T-helper 1 cell treated with Interleukin-12 subunit alpha and Interleukin-12 subunit beta and Interleukin-4 antibody, amounts not matched to agents 30 ng/mL and 1 ng/mL, for 36 hours (primary cell): ENCODE measurements around the gene FAR2. TPM values are rescaled to one million over a fixed set of nuclear protein-coding genes. Genes with fewer than 3 reads are reported as not detected.
"Not testable (repeated sequence)": the region's sequence is repeated elsewhere in the genome, so short reads cannot be mapped to it uniquely, and the experiment has no call there.

Experiments
- intact Hi-C: fragments of 100-400 bp; cut with micrococcal nuclease; formaldehyde crosslinking; loops from one replicate; pipeline ENCODE4 v1.15.1; 2024
- total RNA-seq: library from RNA; stranded (reverse); gene quantifications from 2 replicates; pipeline ENCODE4 v1.2.3, GENCODE V29; 2022

Gene FAR2
- total RNA-seq, 1 donor from 2014 or later, result 11.3 TPM

DNA sequence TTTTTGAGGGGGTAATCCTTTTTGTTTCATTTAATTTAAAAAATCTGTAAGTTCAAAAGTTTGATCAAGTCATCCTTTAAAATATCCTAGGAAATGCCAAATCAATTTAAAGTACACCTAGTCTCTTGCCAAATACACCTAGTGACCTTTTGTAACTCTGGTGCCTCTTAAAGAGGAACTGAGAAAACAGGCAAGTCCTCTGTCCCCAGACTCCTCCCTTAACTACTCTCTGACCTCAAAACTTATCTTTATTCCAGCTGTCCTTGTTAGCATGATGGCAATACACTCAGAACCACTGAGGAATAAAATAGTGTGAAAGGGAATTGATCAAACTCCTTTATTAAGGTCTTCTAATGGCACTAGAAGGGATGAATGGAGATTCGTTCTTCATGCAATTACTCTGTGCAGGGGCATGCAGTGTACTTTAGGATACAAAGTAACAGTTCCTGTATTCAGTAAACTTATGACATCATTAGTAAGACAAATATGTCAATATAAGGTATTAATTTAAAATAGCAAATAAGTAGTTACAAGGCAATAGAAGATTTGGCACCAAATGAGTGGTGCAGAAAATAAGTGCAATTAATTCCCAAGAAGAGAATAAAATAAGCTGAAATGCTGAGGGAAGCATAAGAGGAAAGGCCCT lies 3.3 kb downstream of the FAR2 start:
- intact Hi-C loops, result no loop called here

DNA sequence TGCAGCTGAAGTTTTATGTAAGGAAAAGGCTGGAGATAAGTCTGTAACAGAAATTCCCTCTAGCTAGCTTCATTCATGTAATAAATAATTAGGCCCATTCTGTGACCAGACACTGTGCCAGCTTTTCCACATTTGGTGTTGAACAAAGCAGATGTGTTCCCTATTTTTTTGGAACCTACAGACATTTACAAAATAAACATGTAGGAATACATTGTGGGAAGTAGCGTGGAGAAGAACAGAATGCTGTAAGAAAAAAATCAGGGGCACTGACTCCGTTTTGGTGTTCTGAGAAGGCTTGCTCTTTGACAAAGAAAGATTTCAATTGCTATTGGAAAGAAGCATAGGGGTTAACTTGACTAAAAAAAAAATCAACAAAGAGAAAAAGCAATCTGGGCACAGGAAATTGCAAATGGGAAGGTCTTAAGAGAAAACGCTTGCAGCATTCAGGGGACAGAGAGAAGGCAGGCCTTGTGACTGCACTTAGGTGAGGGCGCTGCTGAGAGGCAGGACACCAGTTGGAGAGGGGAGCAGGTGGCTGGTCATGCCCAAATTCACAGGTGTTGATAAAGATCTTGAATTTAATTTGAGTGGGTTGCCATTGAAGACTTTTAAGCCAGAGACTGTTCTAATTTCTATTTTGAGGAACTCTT lies 4.0 kb downstream of the FAR2 start:
- intact Hi-C loops, result no loop called here

DNA sequence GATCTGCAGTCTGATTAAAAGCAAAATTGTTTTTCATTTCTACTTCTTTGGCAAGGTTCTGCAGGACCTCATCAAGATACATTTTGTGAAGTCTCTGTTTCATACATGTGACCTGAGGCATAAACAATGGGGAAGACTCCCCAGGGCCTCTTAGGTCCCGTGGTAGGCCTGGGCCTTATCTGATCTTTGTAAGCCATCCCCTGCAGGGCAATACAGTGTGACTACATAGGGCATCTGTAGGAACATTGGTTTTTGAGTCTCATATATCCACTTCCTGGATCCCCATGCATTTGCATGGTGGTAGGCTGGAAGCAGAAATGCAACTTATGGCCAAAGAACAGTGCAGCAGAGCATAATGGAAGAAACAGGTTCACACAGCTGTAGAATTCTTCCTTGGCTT lies 6.0 kb downstream of the FAR2 start:
- intact Hi-C loops, result no loop called here

DNA sequence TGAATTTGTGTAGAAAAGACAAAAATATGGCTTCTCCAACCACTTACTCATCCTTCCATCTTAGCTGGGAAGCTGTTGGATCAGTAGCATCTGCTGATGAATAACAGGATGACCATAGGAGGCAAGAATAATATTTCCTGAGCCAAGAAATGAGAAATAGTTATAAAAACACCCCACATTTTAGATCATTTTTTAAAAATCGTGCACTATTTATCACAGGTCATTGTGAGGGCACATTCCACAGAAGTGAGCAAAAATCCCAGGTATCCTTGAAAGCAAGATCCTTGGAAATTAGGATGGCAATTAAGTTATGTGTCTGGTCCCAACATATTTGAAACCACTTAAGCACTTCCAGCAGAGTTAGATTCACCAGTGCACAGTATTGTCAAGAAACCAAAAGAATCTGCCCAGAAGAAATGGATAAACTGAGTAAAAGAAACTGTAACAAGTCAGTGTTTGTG lies 8.4 kb downstream of the FAR2 start:
- intact Hi-C loops, result no loop called here

DNA sequence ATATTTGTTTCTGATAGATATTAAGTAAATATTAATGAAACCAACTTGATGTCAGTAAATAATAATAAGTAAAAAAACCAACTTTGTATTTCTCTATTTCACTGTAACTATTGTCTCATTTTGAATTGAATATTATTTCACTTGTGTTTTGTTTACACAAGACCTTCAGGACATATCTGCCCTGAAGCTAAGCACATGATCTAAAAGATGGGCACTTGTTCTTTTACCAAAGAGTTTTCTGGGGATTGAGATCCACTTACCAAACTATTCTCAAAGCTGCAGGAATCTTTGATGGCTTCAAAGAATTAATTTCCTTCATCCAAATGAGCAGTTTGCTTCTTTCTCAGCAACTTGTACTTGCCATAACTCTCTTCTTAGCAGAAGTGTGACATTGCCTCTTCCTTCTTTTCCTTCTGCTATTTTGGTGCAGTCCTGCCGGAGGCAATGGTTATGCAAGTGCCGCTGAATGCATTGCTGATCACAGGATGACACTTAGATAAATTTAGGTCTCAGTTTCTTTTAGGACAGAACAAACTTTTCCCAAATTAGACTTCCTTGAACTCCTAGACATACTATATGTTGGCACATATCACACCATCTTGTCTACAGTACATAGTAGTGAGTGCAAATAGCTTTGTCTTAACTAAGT lies 9.2 kb downstream of the FAR2 start:
- intact Hi-C loops, result no loop called here

DNA sequence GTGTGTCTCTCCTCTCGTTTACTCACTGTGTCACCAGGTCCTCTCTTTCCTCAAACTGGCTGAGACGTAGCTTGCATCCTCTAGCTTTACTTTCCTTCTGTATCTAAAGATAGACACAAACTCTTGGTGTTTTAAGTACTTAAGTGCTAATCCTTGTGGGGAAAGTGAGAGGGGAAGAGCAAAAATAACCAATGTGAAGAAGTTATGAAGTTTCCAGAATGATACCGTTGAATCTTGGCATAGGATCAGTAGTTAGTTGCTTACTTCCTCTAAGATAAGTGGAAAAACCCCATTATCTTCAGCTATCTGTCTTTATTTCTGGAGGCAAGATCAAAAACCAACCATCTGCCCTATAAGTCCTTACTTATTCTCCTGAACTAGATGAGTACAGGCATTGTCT lies 10.6 kb downstream of the FAR2 start:
- intact Hi-C loops, result no loop called here

DNA sequence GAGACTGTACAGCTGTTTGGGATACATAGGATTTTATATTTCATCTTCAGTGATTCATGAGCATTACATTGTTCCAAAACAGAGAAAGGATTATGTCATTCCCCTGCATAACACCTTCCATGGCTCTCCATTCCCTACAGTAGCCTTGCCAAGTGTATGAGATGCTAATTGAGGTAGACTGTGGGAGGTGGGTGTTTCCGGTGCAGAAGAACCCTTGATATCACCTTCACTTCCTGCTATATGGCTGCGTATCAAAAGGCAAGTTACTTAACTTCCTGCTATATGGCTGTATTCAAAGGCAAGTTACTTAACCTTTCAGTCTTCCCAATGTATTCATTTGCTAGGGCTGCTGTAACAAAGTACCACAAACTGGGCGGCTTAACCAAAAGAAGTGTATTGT lies 11.2 kb downstream of the FAR2 start:
- intact Hi-C loops, result no loop called here

DNA sequence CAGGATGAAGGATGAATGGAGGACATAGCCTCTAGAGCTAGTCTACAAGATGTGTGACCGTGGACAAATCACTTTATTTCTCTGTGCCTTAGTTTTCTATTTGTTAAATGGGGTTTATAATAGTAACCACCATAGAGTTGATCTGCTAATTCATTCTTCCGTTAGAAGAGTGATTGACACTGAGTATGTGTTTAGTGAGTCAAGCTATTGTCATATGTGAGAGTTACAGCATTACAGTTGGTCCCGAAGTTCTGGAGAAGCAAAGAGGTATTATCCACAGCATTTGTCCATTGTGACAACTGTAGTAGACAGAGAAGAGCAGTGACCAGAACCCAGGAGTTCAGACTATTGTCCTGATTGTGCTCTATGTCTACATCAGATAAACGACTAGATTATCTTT lies 14.1 kb downstream of the FAR2 start:
- intact Hi-C loops, result no loop called here

DNA sequence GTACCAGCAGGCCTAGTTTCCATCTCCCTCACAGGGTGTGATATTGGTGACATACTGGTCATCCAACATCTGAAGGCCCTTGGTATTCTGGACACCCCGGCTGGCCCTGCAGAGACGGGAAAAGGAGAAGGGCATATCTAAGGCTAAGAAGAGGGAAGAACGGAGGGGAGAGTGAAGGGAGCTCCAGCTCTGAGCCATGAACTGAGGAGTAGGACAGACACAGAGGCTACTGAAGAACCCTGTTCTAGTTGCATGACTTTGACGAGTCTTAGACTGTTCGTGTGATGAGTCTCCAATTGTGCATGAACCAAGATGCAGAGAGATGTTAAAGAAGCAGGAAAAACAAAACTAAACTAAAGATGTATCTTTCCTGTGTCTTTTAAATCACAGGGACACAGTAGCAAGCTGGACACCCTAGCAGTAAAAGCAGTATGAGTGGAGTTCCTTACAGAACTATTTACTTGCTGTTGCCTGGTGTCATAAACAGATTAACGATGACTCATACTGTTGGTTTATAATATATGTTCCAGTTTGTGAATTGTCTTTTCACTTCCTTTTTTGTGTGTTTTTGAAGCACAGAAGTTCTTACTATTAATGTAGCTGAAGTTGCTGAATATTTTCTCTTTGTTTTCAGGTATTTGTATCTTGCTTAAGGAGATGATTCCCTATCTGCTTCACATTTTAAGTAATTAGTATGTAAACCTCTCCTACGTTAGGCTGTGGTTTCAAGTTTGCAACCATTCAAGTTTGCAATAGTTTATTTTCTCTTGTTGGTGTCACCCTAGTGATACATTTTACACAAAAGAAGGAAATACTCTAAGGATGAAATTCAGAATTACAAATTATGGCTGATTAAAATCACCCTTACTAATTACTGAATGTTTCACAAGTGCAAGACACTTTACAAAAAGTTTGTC lies 15.7 kb downstream of the FAR2 start:
- intact Hi-C loops, result loop anchor here (1.0 kb wide), 1 partner anchor 15 kb away; the partner anchor contains the start of gene FAR2

DNA sequence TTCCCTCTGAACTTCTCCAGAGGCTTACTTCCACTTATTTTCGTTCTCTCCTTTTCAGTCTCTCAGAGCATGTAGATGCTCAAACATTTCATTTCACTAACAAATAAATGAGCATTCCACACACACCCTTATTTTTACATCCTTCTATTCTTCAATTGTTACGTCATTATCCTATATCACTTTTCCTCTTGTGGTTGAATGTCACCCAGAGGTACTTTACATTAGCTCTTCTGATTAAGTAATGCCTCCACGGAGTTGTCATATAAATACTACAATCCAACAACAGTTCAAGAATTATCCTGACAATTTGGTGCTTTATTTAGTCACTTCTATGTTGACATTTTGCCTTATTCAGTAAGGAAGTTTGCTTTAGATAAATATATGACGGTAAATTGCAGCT lies 18.4 kb downstream of the FAR2 start:
- intact Hi-C loops, result no loop called here

DNA sequence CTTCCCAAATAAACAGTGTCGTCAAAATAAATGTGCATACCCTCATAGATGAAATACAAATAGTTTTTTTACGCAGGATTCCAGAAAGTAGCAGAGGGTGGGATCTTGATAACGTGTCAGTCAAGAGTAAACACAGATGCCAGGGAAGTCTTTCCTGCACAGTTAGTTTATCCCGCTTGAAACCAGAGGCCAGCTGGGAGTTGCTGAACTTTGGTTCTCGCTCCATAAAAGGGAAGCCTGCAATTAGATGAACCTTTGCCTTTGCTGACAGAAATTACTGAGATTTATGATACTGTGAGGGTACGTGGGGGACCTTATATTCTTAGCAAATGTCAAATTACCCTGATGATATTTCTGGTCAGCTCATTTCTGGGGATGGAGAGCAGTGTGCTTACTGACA lies 18.9 kb downstream of the FAR2 start:
- intact Hi-C loops, result no loop called here

DNA sequence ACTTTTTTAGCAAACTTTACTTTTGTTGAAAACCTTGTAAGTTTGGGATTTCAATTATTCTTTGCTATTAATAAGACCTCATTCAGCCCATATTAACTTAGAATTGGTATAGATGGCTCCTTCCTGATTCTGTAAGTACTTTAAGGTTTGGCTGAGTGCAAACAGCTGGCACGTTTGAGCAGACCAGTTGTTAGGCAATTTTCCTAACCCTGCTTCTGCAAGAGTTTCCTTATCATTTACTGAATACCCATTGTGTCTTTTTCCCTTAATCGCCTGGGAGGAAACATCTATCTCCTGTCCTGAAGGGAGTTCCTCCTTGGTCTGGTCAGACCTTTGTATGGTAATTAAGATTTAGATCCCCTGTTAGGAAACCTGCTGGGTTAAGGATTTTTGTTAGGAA lies 20.9 kb downstream of the FAR2 start:
- intact Hi-C loops, result not testable (repeated sequence)

DNA sequence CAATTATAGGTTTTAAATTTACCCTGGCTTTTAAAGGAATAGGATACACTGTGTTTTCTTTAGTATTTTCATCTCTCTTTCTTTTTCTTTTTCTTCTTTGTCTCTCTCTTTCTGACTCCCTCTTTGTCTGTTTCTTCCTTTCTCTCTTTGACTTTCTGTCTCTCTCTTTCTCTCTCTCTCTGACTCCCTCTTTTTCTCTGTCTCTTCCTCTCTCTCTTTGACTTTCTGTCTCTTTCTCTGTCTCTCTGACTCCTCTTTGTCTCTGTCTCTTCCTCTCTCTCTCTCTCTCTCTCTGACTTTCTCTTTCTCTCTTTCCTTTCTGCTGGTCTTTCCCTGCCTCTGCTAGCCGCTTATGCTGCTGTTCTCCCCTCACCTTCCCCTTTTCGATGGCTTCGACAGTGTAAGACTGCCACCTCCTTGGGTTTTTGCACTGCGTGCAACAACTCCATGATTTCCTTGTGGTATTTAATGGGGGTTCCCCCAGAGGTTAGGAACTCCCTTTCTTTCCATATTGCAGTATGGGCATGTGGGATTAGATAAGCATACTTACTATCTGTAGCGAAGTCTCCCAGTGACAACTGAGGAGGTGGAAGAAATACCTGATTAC lies 21.5 kb downstream of the FAR2 start:
- intact Hi-C loops, result not testable (repeated sequence)

DNA sequence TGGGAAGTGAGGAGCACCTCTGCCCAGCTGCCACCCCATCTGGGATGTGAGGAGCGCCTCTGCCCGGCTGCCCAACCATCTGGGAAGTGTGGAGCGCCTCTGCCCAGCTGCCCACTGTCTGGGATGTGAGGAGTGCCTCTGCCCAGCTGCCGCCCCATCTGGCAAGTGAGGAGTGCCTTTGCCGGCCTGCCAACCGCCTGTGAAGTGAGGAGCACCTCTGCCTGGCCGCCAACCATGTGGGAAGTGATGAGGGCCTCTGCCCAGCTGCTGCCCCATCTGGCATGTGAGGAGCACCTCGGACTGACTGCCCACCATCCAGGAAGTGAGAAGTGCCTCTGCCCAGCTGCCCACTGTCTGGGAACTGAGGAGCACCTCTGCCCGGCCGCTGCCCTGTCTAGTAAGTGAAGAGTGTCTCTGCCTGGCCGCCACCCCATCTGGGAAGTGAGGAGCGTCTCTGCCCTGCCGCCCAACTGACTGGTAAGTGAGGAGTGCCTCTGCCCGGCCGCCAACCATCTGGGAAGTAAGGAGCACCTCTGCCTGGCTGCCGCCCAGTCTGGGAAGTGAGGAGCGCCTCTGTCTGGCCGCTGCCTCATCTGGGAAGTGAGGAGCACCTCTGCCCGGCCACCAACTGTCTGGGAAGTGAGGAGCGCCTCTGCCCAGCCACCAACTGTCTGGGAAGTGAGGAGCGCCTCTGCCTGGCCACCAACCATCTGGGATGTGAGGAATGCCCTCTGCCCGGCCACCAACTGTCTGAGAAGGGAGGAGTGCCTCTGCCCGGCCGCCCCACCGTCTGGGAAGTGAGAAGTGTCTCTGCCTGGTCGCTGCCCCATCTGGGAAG lies 22.6 kb downstream of the FAR2 start:
- intact Hi-C loops, result no loop called here

DNA sequence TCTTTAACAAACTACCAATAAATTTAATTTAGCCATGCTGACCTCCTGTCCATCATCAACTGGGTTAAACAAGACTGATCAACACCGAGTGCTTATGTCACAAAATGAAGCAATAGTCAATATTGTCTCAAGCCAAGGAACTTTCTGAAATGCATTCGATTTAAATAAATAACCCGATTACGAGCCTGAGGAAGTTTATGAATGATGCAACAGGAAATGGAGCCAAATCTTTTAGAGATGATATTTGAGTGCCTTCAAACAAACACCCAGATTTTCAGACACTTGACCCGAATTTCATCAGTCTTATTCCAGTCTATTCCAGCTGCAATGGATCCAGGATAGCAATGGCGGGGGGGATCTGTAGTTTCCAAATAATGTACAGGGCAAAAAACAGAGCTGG lies 27.9 kb downstream of the FAR2 start:
- intact Hi-C loops, result no loop called here

DNA sequence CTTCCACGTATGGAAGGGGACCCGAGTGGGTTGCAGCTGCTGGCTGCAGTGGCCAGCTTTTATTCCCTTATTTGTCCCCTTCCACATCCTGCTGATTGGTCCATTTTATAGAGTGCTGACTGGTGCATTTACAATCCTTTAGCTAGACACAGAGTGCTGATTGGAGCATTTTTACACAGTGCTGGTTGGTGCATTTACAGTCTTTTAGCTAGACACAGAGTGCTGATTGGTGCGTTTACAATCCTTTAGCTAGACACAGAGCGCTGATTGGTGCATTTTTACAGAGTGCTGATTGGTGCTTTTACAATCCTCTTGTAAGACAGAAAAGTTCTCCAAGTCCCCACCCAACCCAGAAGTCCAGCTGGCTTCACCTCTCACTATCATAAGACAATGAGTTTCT lies 33.2 kb downstream of the FAR2 start:
- intact Hi-C loops, result not testable (repeated sequence)

DNA sequence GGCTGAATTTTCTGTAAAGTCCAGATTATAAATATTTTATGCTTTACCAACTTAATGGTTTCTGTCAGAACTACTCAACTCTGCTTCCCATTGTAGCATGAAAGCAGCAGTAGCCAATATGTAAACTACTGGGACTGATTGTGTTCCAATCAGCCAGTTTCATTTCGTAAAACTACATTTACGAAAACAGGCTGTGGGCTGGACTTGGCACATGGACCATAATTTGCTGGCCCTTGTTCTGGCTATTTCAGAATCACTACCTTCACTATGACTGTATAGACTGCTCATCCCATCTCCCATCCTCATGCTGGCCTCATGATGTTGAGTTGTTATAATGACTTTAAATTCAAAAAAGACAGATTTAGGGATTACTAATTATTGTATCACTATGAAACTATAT lies 38.7 kb downstream of the FAR2 start:
- intact Hi-C loops, result no loop called here

DNA sequence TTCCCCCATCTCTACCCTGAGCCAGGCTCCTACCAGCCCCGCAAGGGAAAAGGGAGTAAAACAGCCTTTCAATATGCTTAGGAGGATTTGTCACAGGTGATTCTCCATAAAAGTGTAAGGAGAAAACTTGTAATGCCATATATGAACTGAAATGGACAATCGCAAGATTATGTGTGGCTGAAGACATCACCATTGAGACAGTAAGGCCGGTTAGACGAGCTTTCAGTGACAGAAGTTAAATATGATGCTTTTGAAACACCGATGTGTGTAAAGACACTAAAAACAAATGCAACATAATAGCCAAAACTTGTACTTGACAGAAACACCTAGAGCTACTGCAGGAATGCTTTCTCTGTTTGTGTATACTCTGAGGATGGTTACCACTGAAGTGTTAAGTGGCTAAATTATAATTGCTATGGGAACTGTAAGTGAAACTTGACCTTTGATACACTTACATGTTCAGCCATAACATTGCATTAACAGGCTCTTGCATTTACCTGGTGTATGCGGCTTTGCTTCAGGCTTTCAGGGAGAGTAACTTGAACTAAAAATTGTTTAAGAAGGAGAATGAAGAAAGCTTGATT lies 42.3 kb downstream of the FAR2 start:
- intact Hi-C loops, result no loop called here

DNA sequence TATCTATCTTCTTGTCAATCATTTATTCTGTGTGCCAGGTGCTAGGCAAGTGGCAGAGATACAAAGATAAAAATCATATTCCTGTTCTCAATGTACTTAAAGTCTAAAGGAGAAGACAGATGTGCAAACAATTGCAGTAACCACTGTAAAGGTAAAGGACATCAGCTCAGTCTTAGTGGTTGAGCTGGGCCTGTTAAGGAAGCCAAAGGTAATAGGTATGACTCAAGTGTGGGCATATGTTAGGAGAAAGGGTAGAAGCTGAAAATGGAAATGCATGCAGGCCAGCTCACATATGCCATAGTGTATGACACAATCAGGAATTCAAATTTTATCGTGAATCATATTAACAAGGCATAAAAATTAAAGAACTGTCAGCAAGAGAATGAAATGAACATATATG lies 49.8 kb downstream of the FAR2 start:
- intact Hi-C loops, result no loop called here

DNA sequence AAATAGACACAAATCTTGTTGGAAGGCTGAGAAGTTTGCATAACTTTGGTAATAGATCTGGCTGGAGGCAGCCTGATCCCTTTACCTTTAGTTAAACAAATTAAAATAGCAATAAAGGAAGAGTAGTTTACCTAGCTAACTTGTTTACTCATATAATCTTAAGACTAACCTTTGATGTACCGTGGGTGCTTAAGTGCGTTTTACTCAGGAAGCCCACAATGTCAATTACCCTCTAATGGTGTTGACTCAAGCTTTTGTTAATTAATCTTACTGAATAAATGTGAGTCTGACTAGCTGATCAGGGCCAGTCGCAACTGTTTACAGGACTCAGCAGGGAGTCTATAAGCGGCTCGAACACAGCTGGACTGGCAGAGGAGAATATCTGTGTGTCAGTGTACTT lies 51.5 kb downstream of the FAR2 start:
- intact Hi-C loops, result no loop called here
